HCT116 (cell line): Measurements from ENCODE around the gene SDK1. TPM values are rescaled to one million over a fixed set of nuclear protein-coding genes. Genes with fewer than 3 reads are reported as not detected.

Source experiments
- ATAC-seq: fragments of 200-7000 bp; cut with Tn5 transposase; 2 replicates; pipeline ENCODE4 v1.9.1; 2020; ENCODE audit warnings: mild to moderate bottlenecking, moderate library complexity
- BruUV-seq: library from RNA; stranded (reverse); fragments of 400-500 nt; replicated peaks from 2 replicates; lab custom pipeline; 2021; lab: Mats Ljungman, UMichigan
- CTCF ChIA-PET: fragments of 300-600 bp; sonication (Branson Sonifier 250); formaldehyde crosslinking; loops from one replicate; lab custom pipeline; 2021; ENCODE audit warnings: antibody characterized with exemption; lab: Charles Lee
- POLR2A ChIA-PET: fragments of 300-600, 350-600 bp; sonication (Branson Sonifier 250); formaldehyde crosslinking; loops from one replicate; lab custom pipeline; 2021; ENCODE audit warnings: antibody characterized with exemption; lab: Charles Lee
- RAD21 ChIA-PET, 2 experiments: fragments of 300-600 bp; sonication (Branson Sonifier 250); formaldehyde crosslinking; loops; one replicate each; lab custom pipeline; 2023; ENCODE audit warnings: low total read pairs in 2 of 2; ENCODE audit not compliant: uncharacterized antibody in 2 of 2, unreplicated experiment in 2 of 2, low non-redundant PET in 1 of 2; lab: Charles Lee
- DNase-seq: peaks from one replicate; pipeline ENCODE4 v3.0.0-alpha.2; 2010; ENCODE audit warnings: low read depth, low spot score
- H2AFZ ChIP-seq: fragments of 200-600 bp; shearing (Covaris generic), sonication (generic); 2 replicates; pipeline ENCODE4 v1.6.1; 2017; ENCODE audit warnings: low read depth, mixed run types, mixed read lengths, antibody characterized with exemption, low read length; ENCODE audit not compliant: poor library complexity, severe bottlenecking
- H3K27ac ChIP-seq: 2 replicates; pipeline ENCODE4 v1.5.1; 2012; ENCODE audit warnings: low read depth, low read length
- H3K27me3 ChIP-seq: fragments of 200-600 bp; sonication (generic); 2 replicates; pipeline ENCODE4 v1.6.1; 2016; ENCODE audit warnings: mixed run types, low read length, mixed read lengths; ENCODE audit not compliant: insufficient read depth
- H3K36me3 ChIP-seq, 2 experiments: fragments of 200-500 bp in 1 of 2; fragments of 200-600 bp in 1 of 2; sonication (Bioruptor generic) in 1 of 2; sonication (generic) in 1 of 2; 2 replicates each; pipeline versions ENCODE4 v1.5.1 to v1.6.1; 2014 to 2016; ENCODE audit warnings: low read length in 2 of 2, inconsistent platforms in 1 of 2, mixed read lengths in 1 of 2, mixed run types in 1 of 2; ENCODE audit not compliant: insufficient read depth in 2 of 2, control insufficient read depth in 1 of 2
- H3K4me1 ChIP-seq, 2 experiments: fragments of 200-600 bp in 1 of 2; sonication (generic) in 1 of 2; 2 replicates each; pipeline versions ENCODE4 v1.5.1 to v1.6.1; 2012 to 2017; ENCODE audit warnings: low read length in 2 of 2, inconsistent platforms in 1 of 2, mild to moderate bottlenecking in 1 of 2, mixed read lengths in 1 of 2, mixed run types in 1 of 2, moderate library complexity in 1 of 2; ENCODE audit not compliant: insufficient read depth in 2 of 2, control insufficient read depth in 1 of 2
- H3K4me2 ChIP-seq: fragments of 200-600 bp; sonication (generic); 2 replicates; pipeline ENCODE4 v1.6.1; 2017; ENCODE audit warnings: mixed run types, low read length, mixed read lengths
- H3K4me3 ChIP-seq, 2 experiments: fragments of 200-600 bp in 1 of 2; sonication (generic) in 1 of 2; replicated peaks in 1 of 2; 2 replicates each; pipeline ENCODE4 v1.5.1; 2011 to 2016; ENCODE audit warnings: low read length in 2 of 2, control low read depth in 1 of 2, low read depth in 1 of 2, mild to moderate bottlenecking in 1 of 2, mixed read lengths in 1 of 2, mixed run types in 1 of 2
- H3K79me2 ChIP-seq: fragments of 200-600 bp; sonication (generic); 2 replicates; pipeline ENCODE4 v1.6.1; 2017; ENCODE audit warnings: mild to moderate bottlenecking, mixed run types, low read length, moderate library complexity, mixed read lengths; ENCODE audit not compliant: insufficient read depth
- H3K9ac ChIP-seq: fragments of 200-600 bp; sonication (generic); 2 replicates; pipeline ENCODE4 v1.6.1; 2016; ENCODE audit warnings: low read length, mixed read lengths
- H3K9me2 ChIP-seq: fragments of 200-600 bp; sonication (generic), shearing (Covaris generic); 2 replicates; pipeline ENCODE4 v1.6.1; 2017; ENCODE audit warnings: mixed run types, mild to moderate bottlenecking, moderate library complexity; ENCODE audit not compliant: insufficient read depth
- H3K9me3 ChIP-seq, 2 experiments: fragments of 200-500 bp in 1 of 2; fragments of 200-600 bp in 1 of 2; sonication (Bioruptor generic) in 1 of 2; sonication (generic) in 1 of 2; 2 replicates each; pipeline ENCODE4 v1.6.1; 2014 to 2017; ENCODE audit warnings: low read length in 2 of 2, mixed read lengths in 2 of 2, inconsistent platforms in 1 of 2, low read depth in 1 of 2, mild to moderate bottlenecking in 1 of 2, mixed run types in 1 of 2, moderate library complexity in 1 of 2; ENCODE audit not compliant: control insufficient read depth in 1 of 2, insufficient read depth in 1 of 2
- H4K20me1 ChIP-seq: fragments of 200-600 bp; sonication (generic), shearing (Covaris generic); 2 replicates; pipeline ENCODE4 v1.6.1; 2017; ENCODE audit warnings: mixed run types, mild to moderate bottlenecking, moderate library complexity; ENCODE audit not compliant: insufficient read depth
- ATF3 ChIP-seq: IDR thresholded peaks from 2 replicates; pipeline ENCODE4 v1.6.1; 2012
- CBX3 ChIP-seq: IDR thresholded peaks from 2 replicates; pipeline ENCODE4 v1.6.1; 2012; ENCODE audit warnings: low read depth
- CTCF ChIP-seq, 3 experiments: fragments of 200-600 bp in 1 of 3; sonication (generic) in 1 of 3; IDR thresholded peaks in 2 of 3; conservative IDR thresholded peaks in 1 of 3; 2 replicates each; pipeline ENCODE4 v1.5.1; 2012 to 2017; ENCODE audit warnings: low read depth in 2 of 3, low read length in 2 of 3, antibody characterized with exemption in 1 of 3, borderline replicate concordance in 1 of 3, control low read depth in 1 of 3, mild to moderate bottlenecking in 1 of 3, mixed read lengths in 1 of 3, mixed run types in 1 of 3, moderate library complexity in 1 of 3; ENCODE audit not compliant: insufficient read depth in 1 of 3
- EGR1 ChIP-seq: IDR thresholded peaks from 2 replicates; pipeline ENCODE4 v1.6.1; 2012; ENCODE audit warnings: low read depth
- EZH2 ChIP-seq: fragments of 200-600 bp; sonication (generic); IDR thresholded peaks from 2 replicates; pipeline ENCODE4 v1.6.1; 2017; ENCODE audit warnings: antibody characterized with exemption, mixed run types
- EZH2phosphoT487 ChIP-seq: fragments of 200-600 bp; IDR thresholded peaks from 2 replicates; pipeline ENCODE4 v1.6.1; 2018; ENCODE audit warnings: antibody characterized with exemption, borderline replicate concordance
- POLR2A ChIP-seq: IDR thresholded peaks from 2 replicates; pipeline ENCODE4 v1.7.0; 2011; ENCODE audit warnings: borderline replicate concordance; ENCODE audit not compliant: insufficient read depth, insufficient read length; ENCODE audit errors: extremely low read depth
- POLR2AphosphoS5 ChIP-seq: IDR thresholded peaks from 2 replicates; pipeline ENCODE4 v1.6.1; 2011; ENCODE audit warnings: mild to moderate bottlenecking, low read depth, low read length, moderate library complexity
- RAD21 ChIP-seq: IDR thresholded peaks from 2 replicates; pipeline ENCODE4 v1.6.1; 2012; ENCODE audit warnings: low read depth, mild to moderate bottlenecking
- SRF ChIP-seq: IDR thresholded peaks from 2 replicates; pipeline ENCODE4 v1.6.1; 2012; ENCODE audit warnings: low read depth
- ZBTB33 ChIP-seq: IDR thresholded peaks from 2 replicates; pipeline ENCODE4 v1.6.1; 2011; ENCODE audit warnings: mild to moderate bottlenecking, low read length, moderate library complexity; ENCODE audit not compliant: insufficient replicate concordance; ENCODE audit errors: extremely low read depth
- intact Hi-C: fragments of 100-400 bp; cut with micrococcal nuclease; formaldehyde crosslinking; loops from 2 replicates; pipeline ENCODE4 v1.10.0; 2022
- total RNA-seq: library from RNA; stranded (reverse); gene quantifications from one replicate; pipeline ENCODE4 v1.2.1, GENCODE V29; 2021; ENCODE audit not compliant: unreplicated experiment

The SDK1 gene
- total RNA-seq, 1 experiment from 2014 or later, result 0.05 TPM

GRCh38 chr7:4052130-4052529, 751.1 kb downstream of the SDK1 start:
- POLR2A ChIA-PET, result interaction anchor here (0.6 to 0.7 kb wide), 3 partner anchors 234 to 1544 kb away, joined by 3 read pairs; no protein-coding TSS in a partner anchor
- no peaks in the 10 kb centered on the region for H3K36me3 ChIP-seq
- no peak for TF ChIP-seq EGR1
- no peak for TF ChIP-seq EZH2phosphoT487
- no peak for TF ChIP-seq CBX3
- no peak for TF ChIP-seq ATF3
- no peak for TF ChIP-seq EZH2
- no peak for TF ChIP-seq ZBTB33
- TF ChIP-seq CTCF (IDR thresholded peaks at IDR 0.05 in 2 of 3, conservative IDR thresholded peaks at IDR 0.05 in 1 of 3; ENCODE audit: borderline replicate concordance in 1 of 3, insufficient read depth in 1 of 3, low read depth in 2 of 3, low read length in 2 of 3), result no peak
- TF ChIP-seq SRF, result no peak
- no peak for TF ChIP-seq RAD21
- TF ChIP-seq POLR2AphosphoS5, result no peak
- no peak for TF ChIP-seq POLR2A
- TF ChIP-seq, all 23 proteins: peak for 0
- Histone ChIP-seq H3K27me3 (peaks cover 15% of the 10 kb centered on the region), H3K27ac (no peak overlapping the region), H3K9me2 (no peaks in the 10 kb centered on the region), H3K9me3 (no peaks in the 10 kb centered on the region), H3K9ac (no peak overlapping the region), H3K79me2 (no peaks in the 10 kb centered on the region), H3K4me1 (no peaks in the 10 kb centered on the region), H3K4me3 (no peak overlapping the region), H2AFZ (no peak overlapping the region), H3K4me2 (no peak overlapping the region), H4K20me1 (no peaks in the 10 kb centered on the region)
- intact Hi-C loops, result no loop called here
- DNase-seq, result no peak
- ATAC-seq, result no peak
- no TSS peak for BruUV-seq
- CTCF ChIA-PET, result no interaction called here
- RAD21 ChIA-PET, result no interaction called here
